GM19023 (cell line): ENCODE data around the gene GBP7.

Experiments used
- ATAC-seq: cut with Tn5 transposase; IDR thresholded peaks from one replicate; pipeline ENCODE4 v1.9.1; 2021; ENCODE audit warnings: mild to moderate bottlenecking, moderate library complexity; ENCODE audit not compliant: unreplicated experiment

Gene GBP7

DNA sequence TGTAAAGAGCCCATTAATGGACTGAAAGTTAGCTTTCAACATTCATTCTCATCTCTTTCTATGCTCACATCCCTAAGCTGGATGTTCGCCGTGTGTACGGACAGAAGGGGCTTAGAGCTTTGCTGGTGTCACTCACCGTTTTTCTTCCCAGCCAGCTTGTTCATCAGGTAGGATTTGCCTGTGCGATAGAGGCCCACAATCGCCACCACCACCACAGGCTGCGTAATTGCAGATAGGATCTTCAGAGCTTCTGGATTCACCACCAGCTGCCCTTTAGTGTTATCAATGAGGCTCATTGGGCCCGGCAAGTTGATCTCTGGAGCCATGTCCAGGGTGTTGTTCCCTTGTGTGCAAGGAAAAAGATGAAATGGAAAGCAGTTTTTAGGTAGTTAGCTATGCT, 54.2 kb downstream of the GBP7 start:
- no peak for ATAC-seq

DNA sequence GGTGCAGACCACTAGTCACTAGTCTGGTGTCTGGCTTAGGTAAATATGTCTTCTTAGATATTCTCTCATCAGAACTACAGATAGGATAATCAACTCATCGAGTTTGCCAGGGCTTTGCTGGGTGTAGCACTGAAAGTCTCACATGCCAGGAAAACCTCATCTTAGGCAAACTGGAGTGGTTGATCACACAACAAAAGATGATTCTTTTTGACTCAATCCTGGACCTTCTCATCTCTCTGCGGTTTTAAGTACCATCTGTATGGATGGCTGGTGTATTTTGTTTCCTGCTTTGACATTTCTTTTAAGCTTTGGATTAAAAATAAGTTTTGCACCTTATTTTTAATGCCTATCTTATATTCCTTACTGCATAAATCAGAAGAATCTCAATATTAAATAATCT, 61.1 kb downstream of the GBP7 start:
- no peak for ATAC-seq

DNA sequence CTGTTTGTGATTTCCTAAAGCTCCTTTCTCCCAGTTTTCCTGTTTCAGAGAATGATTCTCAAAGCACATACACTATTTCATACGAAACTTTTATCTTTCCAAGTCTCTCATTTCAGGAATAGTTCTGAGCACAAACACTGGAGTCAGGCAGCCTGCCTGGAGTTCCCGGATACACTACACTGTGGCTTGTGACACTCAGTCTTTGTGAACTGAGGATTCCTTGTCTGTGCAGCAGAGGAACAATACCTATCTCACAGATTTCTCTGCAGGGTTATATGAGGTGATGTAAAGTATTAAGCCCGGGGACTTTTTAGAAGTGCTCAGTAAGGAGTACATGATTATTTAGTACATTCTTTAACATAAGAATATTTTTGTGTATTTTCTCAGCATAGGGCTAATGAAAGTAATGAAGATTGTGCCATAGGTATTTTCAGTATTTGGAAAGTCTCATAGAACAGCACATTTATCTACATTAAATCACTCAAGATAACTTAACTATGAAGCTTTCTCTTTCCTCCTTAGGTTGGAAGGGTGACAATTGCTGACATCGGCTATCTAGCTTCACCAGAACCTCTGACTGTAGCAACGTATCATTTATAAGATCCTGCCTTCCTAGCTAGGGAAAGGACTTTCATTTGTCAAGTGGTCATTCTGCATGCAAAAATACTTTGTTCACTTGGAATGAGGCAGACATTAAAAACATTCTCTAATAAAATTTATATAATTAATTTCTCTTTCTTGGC, 62.8 kb downstream of the GBP7 start:
- no peak for ATAC-seq

GRCh38 chr1:89104687-89105086, 71.1 kb downstream of the GBP7 start:
- ATAC-seq: no peak

DNA sequence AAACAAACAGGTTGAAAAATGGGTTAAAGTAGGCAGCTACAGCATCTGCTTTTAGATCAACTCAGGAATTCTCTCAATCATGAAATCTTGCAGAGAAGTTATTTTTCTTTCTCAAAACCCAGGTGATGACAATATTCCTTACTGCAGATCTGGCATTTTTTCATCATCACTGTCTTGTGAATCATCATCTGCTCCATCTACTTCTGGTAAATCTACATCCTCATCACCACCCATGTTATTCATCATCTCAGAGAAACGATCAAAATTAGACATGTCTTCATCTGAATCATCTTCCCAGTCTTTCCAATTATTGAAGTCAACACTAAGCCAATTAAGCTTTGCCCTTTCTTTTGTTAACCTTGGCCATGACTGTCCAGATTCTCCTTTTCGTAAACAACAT, 71.7 kb downstream of the GBP7 start:
- no peak for ATAC-seq

DNA sequence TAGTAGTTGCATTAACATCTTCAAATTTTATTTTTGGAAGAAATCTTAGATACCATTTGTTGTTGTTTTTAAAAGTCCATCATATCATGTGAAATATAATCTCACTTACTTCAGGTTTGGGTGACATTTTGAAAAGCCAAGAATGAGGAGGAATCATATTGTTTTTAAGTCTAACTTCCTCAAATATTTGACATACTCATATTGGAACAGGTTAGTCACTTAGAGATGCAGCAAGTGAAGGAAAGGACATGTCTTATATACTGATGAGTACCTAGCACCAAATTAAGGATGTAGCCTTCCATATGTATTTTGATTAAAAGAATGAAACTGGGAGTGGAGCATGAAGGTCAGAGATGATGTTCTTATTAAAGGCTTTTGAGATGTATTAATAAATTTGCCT, 73.8 kb downstream of the GBP7 start:
- ATAC-seq: no peak

GRCh38 chr1:89100412-89100811, 75.4 kb downstream of the GBP7 start:
- no peak for ATAC-seq

- ATAC-seq: no peak
These were observed 76.9 kb downstream of the GBP7 start for GRCh38 chr1:89098857-89099256.

DNA sequence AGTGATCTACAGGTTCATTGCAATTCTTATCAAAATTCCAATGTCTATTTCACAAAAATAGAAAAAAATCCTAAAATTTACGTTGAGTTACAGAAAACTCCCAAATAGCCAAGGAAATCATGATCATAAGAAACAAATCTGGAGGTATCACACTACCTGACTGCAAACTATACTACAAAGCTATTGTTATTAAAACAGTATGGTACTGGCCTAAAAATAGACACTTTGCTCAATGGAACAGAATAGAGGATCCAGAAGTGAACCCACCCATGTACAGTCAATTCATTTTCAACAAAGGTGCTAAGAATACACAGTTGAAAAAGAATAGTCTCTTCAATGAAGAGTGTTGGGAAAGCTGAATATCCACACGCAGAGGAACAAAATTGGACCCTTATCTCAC, 80.1 kb downstream of the GBP7 start:
- no peak for ATAC-seq

DNA sequence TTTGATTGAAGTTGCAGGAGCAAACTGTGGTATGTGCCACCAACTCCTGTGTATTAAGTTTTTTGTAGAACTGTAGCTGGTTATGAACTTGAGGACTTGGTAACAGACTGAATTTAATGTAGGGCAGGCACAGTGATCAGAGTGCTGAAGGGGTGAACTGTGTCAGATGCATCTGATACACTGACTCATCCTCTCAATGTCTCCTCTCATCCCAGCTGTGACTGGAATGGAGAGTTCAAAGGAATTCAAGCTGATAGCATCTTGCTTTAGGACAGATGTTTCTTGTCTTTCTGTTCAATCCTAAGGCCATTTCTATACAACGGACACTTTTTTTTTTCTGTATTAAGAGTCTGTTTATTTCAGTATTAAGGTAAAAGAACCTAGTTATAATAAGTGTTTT, 85.8 kb downstream of the GBP7 start:
- ATAC-seq: no peak

- ATAC-seq: no peak
These were observed 87.2 kb downstream of the GBP7 start for GRCh38 chr1:89088572-89088971.

GRCh38 chr1:89087241-89087640, 88.6 kb downstream of the GBP7 start:
- no peak for ATAC-seq

- ATAC-seq: no peak
These were observed 90.0 kb downstream of the GBP7 start for GRCh38 chr1:89085781-89086180.
